Peyer's patch (tissue), 4 donors: ENCODE results near the gene RACK1. TPM values are rescaled to one million over a fixed set of nuclear protein-coding genes. Genes with fewer than 3 reads are reported as not detected.
A peak's percentile ranks its signal among the peaks of the same experiment; 100 is the strongest.

ENCODE experiments used
- DNase-seq, 3 donors: peaks; one replicate each; pipeline ENCODE4 v3.0.0-alpha.2; 2017 to 2019
- H3K27ac ChIP-seq, 4 donors: fragments of 200-600 bp; sonication (generic); one replicate each; pipeline ENCODE4 v1.5.1; 2016 to 2019
- H3K27me3 ChIP-seq, 2 donors: fragments of 200-600 bp; sonication (generic); one replicate each; pipeline ENCODE4 v1.5.1; 2019
- H3K36me3 ChIP-seq, 3 donors: fragments of 200-600 bp; sonication (generic); one replicate each; pipeline ENCODE4 v1.5.1; 2016 to 2019
- H3K4me1 ChIP-seq, 4 donors: fragments of 200-600 bp; sonication (generic); one replicate each; pipeline ENCODE4 v1.5.1; 2016 to 2019
- H3K4me3 ChIP-seq, 4 donors: fragments of 200-600 bp; sonication (generic); 1 replicate in 3 of 4; 2 replicates in 1 of 4; pipeline ENCODE4 v1.5.1; 2016 to 2019; ENCODE audit warnings: mild to moderate bottlenecking in 1 of 4
- H3K9me3 ChIP-seq, 4 donors: fragments of 200-600 bp; sonication (generic); one replicate each; pipeline ENCODE4 v1.5.1; 2016 to 2019; ENCODE audit warnings: mild to moderate bottlenecking in 1 of 4
- POLR2A ChIP-seq, 2 donors: fragments of 450-650 bp; IDR thresholded peaks; one replicate each; pipeline ENCODE4 v1.5.1; 2017; ENCODE audit warnings: antibody characterized with exemption in 2 of 2, mild to moderate bottlenecking in 2 of 2, moderate library complexity in 2 of 2
- total RNA-seq, 4 donors: library from RNA; depleted of rRNA; stranded (reverse); fragments of >200 nt; gene quantifications; one replicate each; pipeline ENCODE4 v1.1.0, GENCODE V29; 2016
- TF ChIP-seq, protein P1 (sequence below), 6 experiments: fragments of 450-650 bp in 4 of 6; fragments of 200-600 bp in 2 of 6; sonication (generic) in 1 of 6; IDR thresholded peaks; one replicate each; pipeline ENCODE4 v1.5.1; 2017 to 2019; ENCODE audit warnings: antibody characterized with exemption in 6 of 6, mild to moderate bottlenecking in 3 of 6, moderate library complexity in 1 of 6

The RACK1 gene
- total RNA-seq, 4 donors from 2014 or later: 1,067 to 1,931 (median 1,321) TPM

DNA sequence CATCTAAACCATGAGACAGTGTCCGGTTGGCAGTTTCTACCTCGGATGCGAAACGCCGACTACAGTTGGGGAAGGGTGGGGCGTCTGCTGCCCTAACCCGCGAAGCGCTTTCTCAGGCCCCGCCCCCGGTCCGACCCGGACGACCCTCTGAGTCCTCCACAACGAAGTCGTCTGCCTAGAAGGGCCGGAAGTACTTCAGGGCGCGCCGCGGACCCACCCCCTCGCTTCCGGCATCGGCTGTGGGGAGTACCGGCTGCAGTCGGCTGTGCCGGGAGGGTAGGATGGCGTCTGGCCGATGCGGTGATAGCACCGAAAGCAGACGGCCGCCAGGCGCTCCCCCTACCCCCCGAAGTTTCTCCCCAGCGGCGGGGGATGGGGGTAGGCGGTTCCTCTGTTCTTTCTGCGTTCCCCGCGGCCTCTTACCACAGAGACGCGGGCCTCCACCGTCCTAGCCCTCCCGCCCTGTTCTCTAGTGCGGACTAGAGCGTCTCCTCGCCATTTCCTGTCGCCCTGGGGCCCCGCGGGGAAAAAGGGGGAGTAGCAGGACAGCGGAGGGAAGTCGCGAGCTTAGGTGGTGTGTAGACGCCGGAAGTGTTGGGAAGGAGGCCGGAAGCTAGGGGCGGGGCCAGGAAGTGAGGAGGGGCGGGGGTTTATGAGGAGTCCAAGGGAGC, 20.5 kb downstream of the RACK1 start, which contains the start of gene TRIM41:
TRIM41 (plus strand) TSS at position 224 of the 671 bp plus-strand sequence. CDS start 719 bp downstream, outside the sequence.
- H3K4me1 ChIP-seq: peaks cover 0 to 19% (median 4%) of the 10 kb centered on the region in 4 donors
- peak within 1 kb of the TSS; percentile 71 to 83 (median 79) for H3K4me3 ChIP-seq
- TF ChIP-seq POLR2A (IDR thresholded peaks at IDR 0.05): peak; percentile 75 to 86
- TF ChIP-seq, protein P1, sequence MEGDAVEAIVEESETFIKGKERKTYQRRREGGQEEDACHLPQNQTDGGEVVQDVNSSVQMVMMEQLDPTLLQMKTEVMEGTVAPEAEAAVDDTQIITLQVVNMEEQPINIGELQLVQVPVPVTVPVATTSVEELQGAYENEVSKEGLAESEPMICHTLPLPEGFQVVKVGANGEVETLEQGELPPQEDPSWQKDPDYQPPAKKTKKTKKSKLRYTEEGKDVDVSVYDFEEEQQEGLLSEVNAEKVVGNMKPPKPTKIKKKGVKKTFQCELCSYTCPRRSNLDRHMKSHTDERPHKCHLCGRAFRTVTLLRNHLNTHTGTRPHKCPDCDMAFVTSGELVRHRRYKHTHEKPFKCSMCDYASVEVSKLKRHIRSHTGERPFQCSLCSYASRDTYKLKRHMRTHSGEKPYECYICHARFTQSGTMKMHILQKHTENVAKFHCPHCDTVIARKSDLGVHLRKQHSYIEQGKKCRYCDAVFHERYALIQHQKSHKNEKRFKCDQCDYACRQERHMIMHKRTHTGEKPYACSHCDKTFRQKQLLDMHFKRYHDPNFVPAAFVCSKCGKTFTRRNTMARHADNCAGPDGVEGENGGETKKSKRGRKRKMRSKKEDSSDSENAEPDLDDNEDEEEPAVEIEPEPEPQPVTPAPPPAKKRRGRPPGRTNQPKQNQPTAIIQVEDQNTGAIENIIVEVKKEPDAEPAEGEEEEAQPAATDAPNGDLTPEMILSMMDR (IDR thresholded peaks at IDR 0.05): peak in 3 of 6 experiments; percentile 1 to 36 (median 18)
- H3K27ac ChIP-seq: peak within 1 kb of the TSS; percentile 93 to 96 (median 94)
- DNase-seq: peak; percentile 98 to 100 (median 98)
- no peaks in the 10 kb centered on the region for H3K9me3 ChIP-seq
- H3K36me3 ChIP-seq: peaks cover 0 to 9% (median 0%) of the 10 kb centered on the region in 3 donors
- no peaks in the 10 kb centered on the region for H3K27me3 ChIP-seq

DNA sequence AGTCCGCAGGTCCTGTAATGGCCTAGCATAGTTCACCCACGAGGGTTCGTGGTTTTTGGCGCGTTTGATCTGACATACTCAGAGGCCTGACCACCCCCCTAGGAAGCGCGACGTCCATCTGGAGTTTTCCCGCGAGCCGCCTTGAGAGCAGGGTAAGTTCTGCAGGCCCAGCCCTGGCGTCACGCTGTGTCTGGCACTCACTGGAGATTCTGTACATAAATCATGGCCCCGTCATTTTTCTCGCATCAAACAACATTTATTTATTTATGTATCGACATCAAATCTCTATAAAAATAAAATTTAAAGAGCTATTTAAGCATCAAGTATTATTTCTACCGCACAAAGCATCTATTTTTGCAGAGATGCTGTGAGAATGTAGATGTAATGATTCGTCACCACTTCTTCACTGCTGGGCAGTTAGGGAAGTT, 21.1 kb downstream of the RACK1 start:
- Histone ChIP-seq H3K27me3 (no peaks in the 10 kb centered on the region), H3K4me1 (peaks cover 0 to 22% (median 4%) of the 10 kb centered on the region in 4 donors), H3K36me3 (peaks cover 0 to 9% (median 0%) of the 10 kb centered on the region in 3 donors), H3K9me3 (no peaks in the 10 kb centered on the region), H3K27ac (peak overlapping the region; percentile 93 to 96 (median 94)), H3K4me3 (peak overlapping the region; percentile 71 to 83 (median 79))
- TF ChIP-seq, protein P1 (IDR thresholded peaks at IDR 0.05): peak in 3 of 6 experiments; percentile 17 to 42 (median 37)
- no peak for TF ChIP-seq POLR2A (IDR thresholded peaks at IDR 0.05)
- no peak for DNase-seq

DNA sequence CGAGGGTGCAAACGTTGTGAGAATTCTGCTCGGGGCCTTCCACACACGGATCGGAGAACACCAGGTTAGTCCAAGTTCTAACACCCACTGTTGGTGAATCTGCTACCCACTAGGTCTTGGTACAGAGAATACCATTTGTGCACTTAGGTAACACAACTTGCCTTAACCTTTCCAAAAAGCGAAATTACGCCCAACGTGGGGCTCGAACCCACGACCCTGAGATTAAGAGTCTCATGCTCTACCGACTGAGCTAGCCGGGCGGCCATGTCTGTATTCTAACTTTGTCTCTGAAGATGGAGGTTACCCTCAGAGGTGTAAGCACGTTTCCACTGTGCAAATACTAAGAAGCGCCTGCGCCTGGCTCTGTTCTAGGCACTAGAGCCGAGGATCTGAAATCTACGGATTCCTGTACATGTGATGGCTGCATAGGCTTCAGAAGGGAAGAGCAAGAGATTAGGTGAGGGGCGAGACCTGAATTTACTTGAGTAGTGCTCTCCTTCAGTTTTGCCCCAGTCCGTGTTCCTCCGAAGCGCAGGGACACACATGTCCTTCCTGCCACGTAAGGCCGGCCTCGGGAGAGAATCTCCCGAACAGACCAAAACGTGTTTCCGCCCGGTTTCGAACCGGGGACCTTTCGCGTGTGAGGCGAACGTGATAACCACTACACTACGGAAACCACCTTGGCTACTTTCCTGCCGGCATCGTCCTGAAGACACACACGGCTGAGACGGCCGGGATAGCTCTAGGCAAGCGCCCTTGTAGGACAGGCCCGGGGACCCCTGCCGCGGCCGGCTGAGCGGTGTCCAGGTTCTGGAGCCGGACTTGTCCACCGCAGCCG, 21.7 kb downstream of the RACK1 start:
- peak; percentile 98 to 99 (median 98) for DNase-seq
- H3K4me1 ChIP-seq: peaks cover 0 to 28% (median 4%) of the 10 kb centered on the region in 4 donors
- H3K36me3 ChIP-seq: peaks cover 0 to 3% (median 0%) of the 10 kb centered on the region in 3 donors
- TF ChIP-seq, protein P1 (IDR thresholded peaks at IDR 0.05): no peak
- TF ChIP-seq POLR2A (IDR thresholded peaks at IDR 0.05): peak in 1 of 2 donors; percentile 17
- peak overlapping the region; percentile 71 to 83 (median 79) for H3K4me3 ChIP-seq
- peak overlapping the region; percentile 93 to 96 (median 94) for H3K27ac ChIP-seq
- no peaks in the 10 kb centered on the region for H3K27me3 ChIP-seq
- H3K9me3 ChIP-seq: no peaks in the 10 kb centered on the region

DNA sequence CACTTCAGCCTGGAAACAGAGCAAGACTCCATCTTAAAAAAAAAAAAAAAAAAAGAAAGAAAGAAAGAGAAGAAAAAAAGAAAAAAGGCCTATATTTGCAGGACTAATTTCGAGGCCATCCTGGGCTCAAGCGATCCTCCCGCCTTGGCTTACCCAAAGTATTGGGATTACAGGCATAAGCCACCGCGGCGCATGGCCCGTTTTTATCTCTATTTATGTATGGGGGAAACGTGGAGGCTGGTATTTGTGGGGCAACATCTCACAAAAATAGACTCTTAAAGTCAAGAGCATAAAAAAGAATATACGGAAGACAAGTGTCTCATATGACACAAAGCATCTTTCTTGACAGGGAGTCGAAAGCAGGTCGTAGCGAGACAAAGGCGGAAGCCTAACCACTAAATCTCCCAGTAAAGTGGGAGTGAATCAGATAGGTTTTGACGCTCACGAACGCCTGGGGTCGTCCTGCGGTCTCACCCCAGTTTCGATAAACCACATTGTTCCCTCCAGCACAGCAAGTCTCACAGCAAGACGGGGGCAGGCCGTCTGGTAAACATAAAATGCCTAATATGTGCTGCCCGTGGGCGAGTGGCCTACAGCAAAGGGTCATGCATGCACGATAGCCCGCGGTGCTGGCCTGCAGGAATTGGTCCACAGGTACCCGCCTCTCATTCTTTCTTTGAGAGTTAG, 22.5 kb downstream of the RACK1 start:
- Histone ChIP-seq H3K36me3 (no peaks in the 10 kb centered on the region), H3K9me3 (no peaks in the 10 kb centered on the region), H3K27ac (peak overlapping the region; percentile 93 to 96 (median 94)), H3K27me3 (no peaks in the 10 kb centered on the region), H3K4me3 (peak overlapping the region in 1 of 4 donors; percentile 82), H3K4me1 (peaks cover 0 to 36% (median 9%) of the 10 kb centered on the region in 4 donors)
- TF ChIP-seq, protein P1 (IDR thresholded peaks at IDR 0.05): no peak
- no peak for TF ChIP-seq POLR2A (IDR thresholded peaks at IDR 0.05)
- DNase-seq: peak in 1 of 3 donors; percentile 67

DNA sequence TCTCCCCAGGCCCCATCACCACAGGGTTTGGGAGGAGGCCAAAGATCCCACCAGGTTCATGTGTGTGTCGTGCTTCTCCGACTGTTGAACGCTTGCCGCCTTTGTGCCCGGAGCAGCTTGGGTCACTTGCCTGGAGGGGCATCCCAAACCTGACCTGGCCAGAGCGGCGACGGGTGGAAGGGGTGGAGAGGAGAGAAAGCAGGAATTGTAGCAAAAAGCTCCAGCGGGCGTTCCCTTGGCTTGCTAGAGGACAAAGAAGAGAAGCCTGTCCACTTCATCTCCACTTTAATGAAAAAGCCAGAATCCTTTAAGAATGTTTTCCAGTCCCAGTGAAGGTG, 23.6 kb downstream of the RACK1 start:
- H3K4me1 ChIP-seq: peaks cover 0 to 38% (median 12%) of the 10 kb centered on the region in 4 donors

More for the DNA sequence above, 23.6 kb downstream of the RACK1 start:
- TF ChIP-seq, protein P1 (IDR thresholded peaks at IDR 0.05): no peak
- DNase-seq: no peak
- Histone ChIP-seq H3K27ac (no peak overlapping the region), H3K9me3 (no peaks in the 10 kb centered on the region), H3K27me3 (no peaks in the 10 kb centered on the region), H3K36me3 (no peaks in the 10 kb centered on the region), H3K4me3 (no peak overlapping the region)
